WTC11 (cell line): ENCODE measurements around the gene KIFC3. TPM values are rescaled to one million over a fixed set of nuclear protein-coding genes. Genes with fewer than 3 reads are reported as not detected.

ENCODE experiments used
- ATAC-seq: fragments of 200-7000 bp; cut with Tn5 transposase; 2 replicates; pipeline ENCODE4 v1.10.0; 2021; ENCODE audit warnings: mild to moderate bottlenecking, moderate library complexity
- CTCF ChIA-PET: fragments of 300-600 bp; sonication (Branson Sonifier 250); formaldehyde crosslinking; loops from one replicate; lab custom pipeline; 2021; ENCODE audit warnings: antibody characterized with exemption; lab: Charles Lee
- POLR2A ChIA-PET: fragments of 350-600 bp; sonication (Branson Sonifier 250); formaldehyde crosslinking; loops from one replicate; lab custom pipeline; 2021; ENCODE audit warnings: antibody characterized with exemption; lab: Charles Lee
- DNase-seq: peaks from one replicate; pipeline ENCODE4 v3.0.0; 2021; ENCODE audit warnings: low spot score
- H3K27ac Mint-ChIP-seq: 2 replicates; pipeline ENCODE4 v1.8.0; 2021; ENCODE audit warnings: mixed read lengths
- H3K27me3 Mint-ChIP-seq: 2 replicates; pipeline ENCODE4 v1.8.0; 2021; ENCODE audit warnings: low read depth, mild to moderate bottlenecking, moderate library complexity, mixed read lengths
- H3K36me3 Mint-ChIP-seq: 2 replicates; pipeline ENCODE4 v1.8.0; 2021; ENCODE audit warnings: mixed read lengths
- H3K4me1 Mint-ChIP-seq: 2 replicates; pipeline ENCODE4 v1.8.0; 2022; ENCODE audit warnings: mixed read lengths
- H3K4me3 Mint-ChIP-seq: 2 replicates; pipeline ENCODE4 v1.8.0; 2021; ENCODE audit warnings: mild to moderate bottlenecking, moderate library complexity, mixed read lengths
- H3K9me3 Mint-ChIP-seq: 2 replicates; pipeline ENCODE4 v1.8.0; 2021; ENCODE audit warnings: mixed read lengths
- ATF1 ChIP-seq: sonication (generic); formaldehyde crosslinking; IDR thresholded peaks from 2 replicates; pipeline ENCODE4 v1.8.1; 2023; ENCODE audit warnings: mild to moderate bottlenecking, moderate library complexity, missing genetic modification reagents
- ATF6 ChIP-seq: sonication (generic); formaldehyde crosslinking; IDR thresholded peaks from 2 replicates; pipeline ENCODE4 v1.8.1; 2023; ENCODE audit warnings: mild to moderate bottlenecking, missing genetic modification reagents
- CREB1 ChIP-seq: sonication (generic); formaldehyde crosslinking; IDR thresholded peaks from 2 replicates; pipeline ENCODE4 v1.8.0; 2023; ENCODE audit warnings: mild to moderate bottlenecking, missing genetic modification reagents
- ESRRA ChIP-seq: sonication (generic); formaldehyde crosslinking; IDR thresholded peaks from 2 replicates; pipeline ENCODE4 v1.8.1; 2022; ENCODE audit warnings: mild to moderate bottlenecking, missing genetic modification reagents, borderline replicate concordance
- FOXK1 ChIP-seq: sonication (generic); formaldehyde crosslinking; IDR thresholded peaks from 2 replicates; pipeline ENCODE4 v1.8.0; 2022; ENCODE audit warnings: mild to moderate bottlenecking, moderate library complexity, missing genetic modification reagents
- KAT7 ChIP-seq: sonication (generic); formaldehyde crosslinking; IDR thresholded peaks from 2 replicates; pipeline ENCODE4 v1.8.1; 2023; ENCODE audit warnings: missing genetic modification reagents, mild to moderate bottlenecking, borderline replicate concordance
- NFATC4 ChIP-seq: fragments of 250-450 bp; sonication (Bioruptor Pico); IDR thresholded peaks from 2 replicates; pipeline ENCODE4 v1.9.0; 2021; ENCODE audit warnings: mild to moderate bottlenecking
- PRDM15 ChIP-seq: sonication (generic); formaldehyde crosslinking; IDR thresholded peaks from 2 replicates; pipeline ENCODE4 v1.8.0; 2022; ENCODE audit warnings: missing genetic modification reagents
- RORB ChIP-seq: fragments of 250-450 bp; sonication (Bioruptor Pico); IDR thresholded peaks from 2 replicates; pipeline ENCODE4 v1.9.0; 2021; ENCODE audit warnings: mild to moderate bottlenecking
- SMAD4 ChIP-seq: sonication (generic); formaldehyde crosslinking; IDR thresholded peaks from 2 replicates; pipeline ENCODE4 v1.8.0; 2022; ENCODE audit warnings: mild to moderate bottlenecking, missing genetic modification reagents
- ZBTB43 ChIP-seq: sonication (generic); formaldehyde crosslinking; IDR thresholded peaks from 2 replicates; pipeline ENCODE4 v1.8.1; 2023; ENCODE audit warnings: mild to moderate bottlenecking, missing genetic modification reagents
- ZNF121 ChIP-seq: sonication (generic); formaldehyde crosslinking; IDR thresholded peaks from 2 replicates; pipeline ENCODE4 v1.8.0; 2023; ENCODE audit warnings: missing genetic modification reagents
- ZNF138 ChIP-seq: sonication (generic); formaldehyde crosslinking; conservative IDR thresholded peaks from 2 replicates; pipeline ENCODE4 v1.8.1; 2022; ENCODE audit warnings: mild to moderate bottlenecking, moderate library complexity, missing genetic modification reagents
- ZNF232 ChIP-seq: sonication (generic); formaldehyde crosslinking; IDR thresholded peaks from 2 replicates; pipeline ENCODE4 v1.8.0; 2022; ENCODE audit warnings: mild to moderate bottlenecking, missing genetic modification reagents
- ZNF317 ChIP-seq: sonication (generic); formaldehyde crosslinking; IDR thresholded peaks from 2 replicates; pipeline ENCODE4 v1.8.1; 2023; ENCODE audit warnings: low read depth, mild to moderate bottlenecking, moderate library complexity, missing genetic modification reagents, borderline replicate concordance
- ZNF416 ChIP-seq: fragments of 250-450 bp; sonication (Bioruptor Pico); IDR thresholded peaks from 2 replicates; pipeline ENCODE4 v1.9.0; 2021; ENCODE audit warnings: mild to moderate bottlenecking, inconsistent platforms
- ZNF671 ChIP-seq: fragments of 250-450 bp; sonication (Bioruptor Pico); IDR thresholded peaks from 2 replicates; pipeline ENCODE4 v1.8.0; 2021; ENCODE audit warnings: mild to moderate bottlenecking
- total RNA-seq: library from RNA; stranded (reverse); gene quantifications from 3 replicates; pipeline ENCODE4 v1.2.3, GENCODE V29; 2021
- TF ChIP-seq, protein P1 (sequence below): fragments of 250-450 bp; sonication (Bioruptor Pico); conservative IDR thresholded peaks from 2 replicates; pipeline ENCODE4 v1.9.0; 2021; ENCODE audit warnings: mild to moderate bottlenecking
- TF ChIP-seq, protein P2 (sequence below): sonication (generic); formaldehyde crosslinking; IDR thresholded peaks from 2 replicates; pipeline ENCODE4 v1.8.1; 2022; ENCODE audit warnings: mild to moderate bottlenecking, moderate library complexity, missing genetic modification reagents
- TF ChIP-seq, protein P3 (sequence below): sonication (generic); formaldehyde crosslinking; IDR thresholded peaks from 2 replicates; pipeline ENCODE4 v1.8.0; 2022; ENCODE audit warnings: mild to moderate bottlenecking, missing genetic modification reagents

The KIFC3 gene
- total RNA-seq, 1 experiment from 2014 or later, result 11.6 TPM

- peaks cover 3% of the 10 kb centered on the region; the same call in 1 of the 2 replicates for H3K27me3 Mint-ChIP-seq
- no peaks in the 10 kb centered on the region; the same call in 1 of the 2 replicates for H3K9me3 Mint-ChIP-seq
- peaks cover 5% of the 10 kb centered on the region for H3K4me1 Mint-ChIP-seq
- TF ChIP-seq, protein P1, sequence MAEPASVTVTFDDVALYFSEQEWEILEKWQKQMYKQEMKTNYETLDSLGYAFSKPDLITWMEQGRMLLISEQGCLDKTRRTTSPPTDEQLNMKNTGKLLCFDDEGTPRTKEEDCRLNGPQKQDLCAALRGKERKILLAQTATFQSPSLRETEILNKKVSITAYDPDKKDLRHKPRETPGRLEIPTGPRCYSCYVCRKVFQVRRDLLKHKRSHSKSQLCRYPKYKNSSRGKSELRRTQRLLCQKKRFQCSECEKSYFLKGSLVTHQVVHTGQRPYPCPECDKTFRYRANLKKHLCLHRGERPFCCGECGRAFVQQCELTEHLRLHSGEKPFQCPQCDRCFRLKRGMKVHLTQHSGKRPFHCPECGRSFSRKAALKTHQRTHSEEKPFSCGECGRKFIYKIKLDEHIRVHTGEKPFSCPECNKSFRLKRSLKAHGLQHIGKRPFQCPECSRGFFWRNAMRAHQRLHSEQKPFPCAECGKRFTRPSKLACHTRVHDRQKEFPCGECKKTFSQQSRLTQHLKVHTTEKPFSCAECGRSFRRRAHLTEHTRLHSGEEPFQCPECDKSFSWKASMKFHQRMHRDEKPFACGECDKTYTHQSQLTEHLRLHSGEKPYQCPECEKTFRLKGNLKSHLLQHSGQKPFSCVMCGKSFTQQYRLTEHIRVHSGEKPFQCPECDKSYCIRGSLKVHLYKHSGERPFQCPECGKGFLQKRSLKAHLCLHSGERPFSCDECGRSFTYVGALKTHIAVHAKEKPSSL (CRISPR knock-in tag), result no peak
- no peak for TF ChIP-seq ATF6
- TF ChIP-seq CREB1 (CRISPR knock-in tag), result no peak
- no peak for TF ChIP-seq ATF1 (CRISPR knock-in tag)
- TF ChIP-seq ZNF671 (CRISPR knock-in tag), result no peak
- TF ChIP-seq, protein P2, sequence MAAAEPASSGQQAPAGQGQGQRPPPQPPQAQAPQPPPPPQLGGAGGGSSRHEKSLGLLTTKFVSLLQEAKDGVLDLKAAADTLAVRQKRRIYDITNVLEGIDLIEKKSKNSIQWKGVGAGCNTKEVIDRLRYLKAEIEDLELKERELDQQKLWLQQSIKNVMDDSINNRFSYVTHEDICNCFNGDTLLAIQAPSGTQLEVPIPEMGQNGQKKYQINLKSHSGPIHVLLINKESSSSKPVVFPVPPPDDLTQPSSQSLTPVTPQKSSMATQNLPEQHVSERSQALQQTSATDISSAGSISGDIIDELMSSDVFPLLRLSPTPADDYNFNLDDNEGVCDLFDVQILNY (CRISPR knock-in tag), result no peak
- no peak for TF ChIP-seq NFATC4 (CRISPR knock-in tag)
- TF ChIP-seq SMAD4 (CRISPR knock-in tag), result no peak
- TF ChIP-seq ZNF138 (CRISPR knock-in tag), result no peak
- no peak for TF ChIP-seq PRDM15 (CRISPR knock-in tag)
- TF ChIP-seq ZNF317 (CRISPR knock-in tag), result no peak
- no peak for TF ChIP-seq ESRRA (CRISPR knock-in tag)
- TF ChIP-seq KAT7 (CRISPR knock-in tag), result no peak
- TF ChIP-seq ZNF232 (CRISPR knock-in tag), result no peak
- no peak for TF ChIP-seq ZNF416 (CRISPR knock-in tag)
- TF ChIP-seq RORB (CRISPR knock-in tag), result no peak
- TF ChIP-seq ZNF121 (CRISPR knock-in tag), result no peak
- no peak for TF ChIP-seq ZBTB43 (CRISPR knock-in tag)
- TF ChIP-seq, protein P3, sequence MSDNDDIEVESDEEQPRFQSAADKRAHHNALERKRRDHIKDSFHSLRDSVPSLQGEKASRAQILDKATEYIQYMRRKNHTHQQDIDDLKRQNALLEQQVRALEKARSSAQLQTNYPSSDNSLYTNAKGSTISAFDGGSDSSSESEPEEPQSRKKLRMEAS, result no peak
- TF ChIP-seq FOXK1, result no peak
- H3K27ac Mint-ChIP-seq, result no peak overlapping the region
- ATAC-seq (no peak), DNase-seq (no peak)
- no peak overlapping the region for H3K4me3 Mint-ChIP-seq
- POLR2A ChIA-PET, result no interaction called here
- no peaks in the 10 kb centered on the region for H3K36me3 Mint-ChIP-seq
- CTCF ChIA-PET, result no interaction called here
Measured at GRCh38 chr16:57729182-57729484, 73.2 kb downstream of the KIFC3 start.
